HepG2 (cell line): Measurements from ENCODE around the gene TBC1D16. TPM values are rescaled to one million over a fixed set of nuclear protein-coding genes. Genes with fewer than 3 reads are reported as not detected.

Experiments used
- AGO1 ChIP-seq: fragments of 200-400 bp; formaldehyde crosslinking; IDR thresholded peaks from 2 replicates; pipeline ENCODE4 v1.6.1; 2017; ENCODE audit warnings: mild to moderate bottlenecking, low read depth, low read length, moderate library complexity; ENCODE audit not compliant: poor library complexity, severe bottlenecking
- MAZ ChIP-seq, 2 experiments: sonication (generic) in 1 of 2; formaldehyde crosslinking in 1 of 2; IDR thresholded peaks; 2 replicates each; pipeline versions ENCODE4 v1.5.0 to v1.6.1; 2012 to 2020; ENCODE audit warnings: low read depth in 2 of 2, mild to moderate bottlenecking in 2 of 2, borderline replicate concordance in 1 of 2, improper control_type of control experiment in 1 of 2, low read length in 1 of 2, missing genetic modification reagents in 1 of 2, moderate library complexity in 1 of 2
- MLLT10 ChIP-seq: sonication (generic); formaldehyde crosslinking; IDR thresholded peaks from 2 replicates; pipeline ENCODE4 v1.4.0; 2020; ENCODE audit warnings: missing genetic modification reagents
- NFYB ChIP-seq: sonication (generic); formaldehyde crosslinking; IDR thresholded peaks from 2 replicates; pipeline ENCODE4 v1.4.0; 2020; ENCODE audit warnings: missing genetic modification reagents
- SP1 ChIP-seq, 2 experiments: fragments of 450-650 bp in 1 of 2; sonication (generic) in 1 of 2; formaldehyde crosslinking in 1 of 2; IDR thresholded peaks; 2 replicates each; pipeline versions ENCODE4 v1.4.0 to v1.6.1; 2016 to 2020; ENCODE audit warnings: missing genetic modification reagents in 1 of 2
- SP4 ChIP-seq: sonication (generic); formaldehyde crosslinking; IDR thresholded peaks from 2 replicates; pipeline ENCODE4 v1.8.1; 2023; ENCODE audit warnings: mild to moderate bottlenecking, missing genetic modification reagents
- TSC22D2 ChIP-seq: sonication (generic); formaldehyde crosslinking; IDR thresholded peaks from 2 replicates; pipeline ENCODE4 v1.5.1; 2020; ENCODE audit warnings: missing genetic modification reagents, mild to moderate bottlenecking, borderline replicate concordance
- ZFP1 ChIP-seq: IDR thresholded peaks from 2 replicates; pipeline ENCODE4 v1.6.1; 2016
- ZFY ChIP-seq: sonication (generic); formaldehyde crosslinking; IDR thresholded peaks from 2 replicates; pipeline ENCODE4 v1.4.0; 2020; ENCODE audit warnings: missing genetic modification reagents
- ZNF432 ChIP-seq: sonication (generic); formaldehyde crosslinking; IDR thresholded peaks from 2 replicates; pipeline ENCODE4 v1.5.0; 2020; ENCODE audit warnings: missing genetic modification reagents, mild to moderate bottlenecking, borderline replicate concordance
- ZNF737 ChIP-seq: sonication (generic); formaldehyde crosslinking; IDR thresholded peaks from 2 replicates; pipeline ENCODE4 v1.5.0; 2020; ENCODE audit warnings: missing genetic modification reagents, mild to moderate bottlenecking, borderline replicate concordance
- polyA plus RNA-seq, 8 experiments: library from polyadenylated mRNA; depleted of rRNA in 3 of 8; stranded (reverse) in 7 of 8; unstranded in 1 of 8; fragments of >200 nt; fragmentation: Illumina TruSeq in 4 of 8; extraction: Trizol in 4 of 8; gene quantifications; 2 replicates each; pipeline versions ENCODE4 v1.2.1 to v1.2.3, GENCODE V29; 2011 to 2016; ENCODE audit warnings: low read depth in 4 of 8, missing spikeins in 1 of 8, mixed read lengths in 1 of 8; ENCODE audit not compliant: insufficient read depth in 1 of 8
- total RNA-seq, 5 experiments: library from RNA; depleted of rRNA; stranded (reverse); fragments of >200 nt; fragmentation: Illumina TruSeq; extraction: Trizol; gene quantifications; 2 replicates each; pipeline ENCODE4 v1.2.3, GENCODE V29; 2016; ENCODE audit warnings: low read depth in 1 of 5
- TF ChIP-seq, protein P1 (sequence below): sonication (generic); formaldehyde crosslinking; IDR thresholded peaks from 2 replicates; pipeline ENCODE4 v1.4.0; 2020; ENCODE audit warnings: missing genetic modification reagents, borderline replicate concordance
- TF ChIP-seq, protein P2 (sequence below): IDR thresholded peaks from 2 replicates; pipeline ENCODE4 v1.6.1; 2016; ENCODE audit warnings: missing biosample characterization, missing genetic modification reagents, low read depth
- TF ChIP-seq, protein P3 (sequence below): IDR thresholded peaks from 2 replicates; pipeline ENCODE4 v1.6.1; 2016; ENCODE audit warnings: missing compliant biosample characterization, missing genetic modification reagents, borderline replicate concordance
- TF ChIP-seq, protein P4 (sequence below): sonication (generic); formaldehyde crosslinking; IDR thresholded peaks from 2 replicates; pipeline ENCODE4 v1.5.0; 2020; ENCODE audit warnings: mild to moderate bottlenecking, missing genetic modification reagents

TBC1D16 gene
- total and polyA plus RNA-seq, 2 of the 13 experiments (the other 11 are each of a cell fraction or from before 2014, with no cell fraction given) = 14.9 to 24.9 TPM

DNA sequence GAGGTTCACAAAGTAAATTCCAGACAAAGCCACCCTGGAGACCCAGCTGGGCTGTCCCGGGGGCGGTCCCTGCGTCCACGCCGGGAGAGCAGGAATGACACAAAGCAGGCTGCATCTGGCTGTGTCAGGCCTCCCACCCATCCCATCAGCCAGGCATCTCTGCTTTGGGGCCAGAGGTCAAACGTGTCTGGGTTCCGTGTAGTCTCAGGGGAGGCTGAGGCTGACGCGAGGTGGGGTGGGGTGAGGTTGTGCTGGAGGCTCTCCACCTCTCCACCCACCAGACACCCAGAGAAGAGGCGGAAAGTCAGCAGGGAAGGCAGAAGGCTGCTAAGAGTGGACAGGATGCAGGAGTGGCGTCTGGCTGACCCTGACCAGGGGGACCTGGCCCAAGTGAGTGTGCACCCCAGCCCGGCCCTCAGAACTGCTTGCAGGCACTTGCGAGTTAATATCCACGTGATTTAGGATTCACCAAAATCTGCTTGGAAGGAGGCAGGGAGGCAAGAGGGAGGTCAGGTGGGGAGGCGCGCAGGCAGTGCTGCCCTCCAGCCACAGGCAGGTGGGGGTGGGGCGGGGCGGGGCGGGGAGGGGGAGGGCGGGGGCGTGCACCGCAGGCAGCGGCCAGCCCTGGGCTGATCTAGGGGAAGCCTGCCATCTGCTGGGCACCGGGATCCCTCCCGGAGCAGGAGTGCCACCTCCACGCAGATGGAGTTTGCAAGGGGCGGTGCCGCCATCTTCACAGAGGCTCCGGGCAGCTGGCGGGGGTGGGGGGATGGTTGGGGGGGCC, 44.3 kb downstream of the TBC1D16 start (continued):
- TF ChIP-seq, protein P1, sequence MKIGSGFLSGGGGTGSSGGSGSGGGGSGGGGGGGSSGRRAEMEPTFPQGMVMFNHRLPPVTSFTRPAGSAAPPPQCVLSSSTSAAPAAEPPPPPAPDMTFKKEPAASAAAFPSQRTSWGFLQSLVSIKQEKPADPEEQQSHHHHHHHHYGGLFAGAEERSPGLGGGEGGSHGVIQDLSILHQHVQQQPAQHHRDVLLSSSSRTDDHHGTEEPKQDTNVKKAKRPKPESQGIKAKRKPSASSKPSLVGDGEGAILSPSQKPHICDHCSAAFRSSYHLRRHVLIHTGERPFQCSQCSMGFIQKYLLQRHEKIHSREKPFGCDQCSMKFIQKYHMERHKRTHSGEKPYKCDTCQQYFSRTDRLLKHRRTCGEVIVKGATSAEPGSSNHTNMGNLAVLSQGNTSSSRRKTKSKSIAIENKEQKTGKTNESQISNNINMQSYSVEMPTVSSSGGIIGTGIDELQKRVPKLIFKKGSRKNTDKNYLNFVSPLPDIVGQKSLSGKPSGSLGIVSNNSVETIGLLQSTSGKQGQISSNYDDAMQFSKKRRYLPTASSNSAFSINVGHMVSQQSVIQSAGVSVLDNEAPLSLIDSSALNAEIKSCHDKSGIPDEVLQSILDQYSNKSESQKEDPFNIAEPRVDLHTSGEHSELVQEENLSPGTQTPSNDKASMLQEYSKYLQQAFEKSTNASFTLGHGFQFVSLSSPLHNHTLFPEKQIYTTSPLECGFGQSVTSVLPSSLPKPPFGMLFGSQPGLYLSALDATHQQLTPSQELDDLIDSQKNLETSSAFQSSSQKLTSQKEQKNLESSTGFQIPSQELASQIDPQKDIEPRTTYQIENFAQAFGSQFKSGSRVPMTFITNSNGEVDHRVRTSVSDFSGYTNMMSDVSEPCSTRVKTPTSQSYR (CRISPR knock-in tag) = peak; percentile 79
- TF ChIP-seq SP4 (CRISPR knock-in tag) = 0 out of 2 replicates have a peak, but pooled peaks have one; percentile 13
- TF ChIP-seq ZFY = peak; percentile 9; the same call in 1 of the 2 replicates
- no peak for TF ChIP-seq ZNF737 (CRISPR knock-in tag)
- TF ChIP-seq, protein P2, sequence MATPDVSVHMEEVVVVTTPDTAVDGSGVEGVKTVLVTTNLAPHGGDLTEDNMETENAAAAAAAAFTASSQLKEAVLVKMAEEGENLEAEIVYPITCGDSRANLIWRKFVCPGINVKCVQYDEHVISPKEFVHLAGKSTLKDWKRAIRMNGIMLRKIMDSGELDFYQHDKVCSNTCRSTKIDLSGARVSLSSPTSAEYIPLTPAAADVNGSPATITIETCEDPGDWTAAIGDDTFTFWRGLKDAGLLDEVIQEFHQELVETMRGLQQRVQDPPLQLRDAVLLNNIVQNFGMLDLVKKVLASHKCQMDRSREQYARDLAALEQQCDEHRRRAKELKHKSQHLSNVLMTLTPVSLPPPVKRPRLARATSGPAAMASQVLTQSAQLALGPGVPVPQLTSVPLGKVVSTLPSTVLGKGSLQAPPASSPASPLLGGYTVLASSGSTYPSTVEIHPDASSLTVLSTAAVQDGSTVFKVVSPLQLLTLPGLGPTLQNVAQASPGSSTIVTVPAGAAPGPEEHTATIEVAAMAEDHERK (CRISPR knock-in tag) = no peak
- no peak for TF ChIP-seq NFYB
- TF ChIP-seq, protein P3, sequence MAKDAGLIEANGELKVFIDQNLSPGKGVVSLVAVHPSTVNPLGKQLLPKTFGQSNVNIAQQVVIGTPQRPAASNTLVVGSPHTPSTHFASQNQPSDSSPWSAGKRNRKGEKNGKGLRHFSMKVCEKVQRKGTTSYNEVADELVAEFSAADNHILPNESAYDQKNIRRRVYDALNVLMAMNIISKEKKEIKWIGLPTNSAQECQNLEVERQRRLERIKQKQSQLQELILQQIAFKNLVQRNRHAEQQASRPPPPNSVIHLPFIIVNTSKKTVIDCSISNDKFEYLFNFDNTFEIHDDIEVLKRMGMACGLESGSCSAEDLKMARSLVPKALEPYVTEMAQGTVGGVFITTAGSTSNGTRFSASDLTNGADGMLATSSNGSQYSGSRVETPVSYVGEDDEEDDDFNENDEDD (CRISPR knock-in tag) = peak; percentile 10; the same call in 1 of the 2 replicates
- TF ChIP-seq ZFP1 = peak; percentile 7; the same call in 1 of the 2 replicates
- no peak for TF ChIP-seq SP1 (IDR thresholded peaks at IDR 0.05)
- peak; percentile 73 for TF ChIP-seq SP1 (CRISPR knock-in tag; IDR thresholded peaks at IDR 0.05)
- no peak for TF ChIP-seq ZNF432 (CRISPR knock-in tag)
- TF ChIP-seq AGO1 = no peak
- TF ChIP-seq MLLT10 (CRISPR knock-in tag) = no peak
- TF ChIP-seq TSC22D2 (CRISPR knock-in tag) = 0 out of 2 replicates have a peak, but pooled peaks have one; percentile 70
- TF ChIP-seq, protein P4, sequence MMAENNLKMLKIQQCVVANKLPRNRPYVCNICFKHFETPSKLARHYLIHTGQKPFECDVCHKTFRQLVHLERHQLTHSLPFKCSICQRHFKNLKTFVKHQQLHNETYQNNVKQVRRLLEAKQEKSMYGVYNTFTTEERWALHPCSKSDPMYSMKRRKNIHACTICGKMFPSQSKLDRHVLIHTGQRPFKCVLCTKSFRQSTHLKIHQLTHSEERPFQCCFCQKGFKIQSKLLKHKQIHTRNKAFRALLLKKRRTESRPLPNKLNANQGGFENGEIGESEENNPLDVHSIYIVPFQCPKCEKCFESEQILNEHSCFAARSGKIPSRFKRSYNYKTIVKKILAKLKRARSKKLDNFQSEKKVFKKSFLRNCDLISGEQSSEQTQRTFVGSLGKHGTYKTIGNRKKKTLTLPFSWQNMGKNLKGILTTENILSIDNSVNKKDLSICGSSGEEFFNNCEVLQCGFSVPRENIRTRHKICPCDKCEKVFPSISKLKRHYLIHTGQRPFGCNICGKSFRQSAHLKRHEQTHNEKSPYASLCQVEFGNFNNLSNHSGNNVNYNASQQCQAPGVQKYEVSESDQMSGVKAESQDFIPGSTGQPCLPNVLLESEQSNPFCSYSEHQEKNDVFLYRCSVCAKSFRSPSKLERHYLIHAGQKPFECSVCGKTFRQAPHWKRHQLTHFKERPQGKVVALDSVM (CRISPR knock-in tag) = peak; percentile 96
- TF ChIP-seq MAZ (IDR thresholded peaks at IDR 0.05; ENCODE audit: borderline replicate concordance, low read depth, low read length) = peak; percentile 81
- TF ChIP-seq MAZ (CRISPR knock-in tag; IDR thresholded peaks at IDR 0.05; ENCODE audit: low read depth) = no peak; the same call in 1 of the 2 replicates
